ACC112 (cell line): Measurements from ENCODE around the gene LIF.

Experiments used
- H2AFZ ChIP-seq: fragments of 200-600 bp; sonication (generic); one replicate; pipeline ENCODE4 v1.6.0; 2017; ENCODE audit warnings: antibody characterized with exemption, low read length; ENCODE audit not compliant: unreplicated experiment
- H3K27ac ChIP-seq: fragments of 200-600 bp; sonication (generic); 2 replicates; pipeline ENCODE4 v1.5.1; 2014; ENCODE audit warnings: low read depth, mild to moderate bottlenecking, antibody characterized with exemption, low read length, moderate library complexity
- H3K27me3 ChIP-seq: fragments of 200-600 bp; sonication (generic); 2 replicates; pipeline ENCODE4 v1.6.1; 2014; ENCODE audit warnings: mild to moderate bottlenecking, antibody characterized with exemption, low read length, moderate library complexity, mixed read lengths; ENCODE audit not compliant: insufficient read depth
- H3K36me3 ChIP-seq: fragments of 200-600 bp; sonication (generic); 2 replicates; pipeline ENCODE4 v1.6.1; 2016; ENCODE audit warnings: mild to moderate bottlenecking, antibody characterized with exemption, low read length, moderate library complexity, mixed read lengths; ENCODE audit not compliant: insufficient read depth
- H3K4me1 ChIP-seq: fragments of 200-600 bp; sonication (generic); one replicate; pipeline ENCODE4 v1.6.1; 2016; ENCODE audit warnings: low read length, mixed read lengths; ENCODE audit not compliant: insufficient read depth, unreplicated experiment, control insufficient read depth
- H3K4me3 ChIP-seq: fragments of 200-600 bp; sonication (generic); 2 replicates; pipeline ENCODE4 v1.5.1; 2014; ENCODE audit warnings: mild to moderate bottlenecking, low read depth, low read length
- H3K79me2 ChIP-seq: fragments of 200-600 bp; sonication (generic); one replicate; pipeline ENCODE4 v1.6.0; 2016; ENCODE audit warnings: low read length; ENCODE audit not compliant: control insufficient read depth, unreplicated experiment, insufficient read depth

Gene LIF

GRCh38 chr22:30272781-30273601 is 26.4 kb upstream of the LIF start:
- Histone ChIP-seq H3K4me1 (peaks cover 7% of the 10 kb centered on the region), H3K36me3 (no peaks in the 10 kb centered on the region), H3K27me3 (no peaks in the 10 kb centered on the region), H2AFZ (no peak overlapping the region), H3K79me2 (no peaks in the 10 kb centered on the region), H3K27ac (no peak overlapping the region), H3K4me3 (no peak overlapping the region)

GRCh38 chr22:30270832-30271231 is 24.3 kb upstream of the LIF start:
- no peaks in the 10 kb centered on the region for H3K36me3 ChIP-seq
- no peaks in the 10 kb centered on the region for H3K4me1 ChIP-seq
- no peaks in the 10 kb centered on the region for H3K27me3 ChIP-seq
- H3K4me3 ChIP-seq: no peak overlapping the region
- no peak overlapping the region for H2AFZ ChIP-seq
- H3K27ac ChIP-seq: no peak overlapping the region
- H3K79me2 ChIP-seq: no peaks in the 10 kb centered on the region

- no peaks in the 10 kb centered on the region for H3K79me2 ChIP-seq
- no peak overlapping the region for H2AFZ ChIP-seq
- no peaks in the 10 kb centered on the region for H3K36me3 ChIP-seq
- H3K4me1 ChIP-seq: no peaks in the 10 kb centered on the region
- H3K27me3 ChIP-seq: no peaks in the 10 kb centered on the region
- H3K27ac ChIP-seq: no peak overlapping the region
- no peak overlapping the region for H3K4me3 ChIP-seq
Observed at GRCh38 chr22:30268331-30268730, 21.8 kb upstream of the LIF start.

- Histone ChIP-seq H3K4me1 (no peaks in the 10 kb centered on the region), H3K27ac (no peak overlapping the region), H3K4me3 (no peak overlapping the region), H3K27me3 (no peaks in the 10 kb centered on the region), H2AFZ (no peak overlapping the region), H3K79me2 (no peaks in the 10 kb centered on the region), H3K36me3 (no peaks in the 10 kb centered on the region)
Observed at GRCh38 chr22:30267382-30268302, 21.1 kb upstream of the LIF start.

GRCh38 chr22:30266445-30267381 is 20.2 kb upstream of the LIF start, which contains the start of gene OSM:
OSM (minus strand) TSS chr22:30266851; CDS start chr22:30266799, 52 bp downstream.
- no peaks in the 10 kb centered on the region for H3K79me2 ChIP-seq
- no peaks in the 10 kb centered on the region for H3K36me3 ChIP-seq
- no peak within 1 kb of the TSS for H3K4me3 ChIP-seq
- no peaks in the 10 kb centered on the region for H3K4me1 ChIP-seq
- H3K27ac ChIP-seq: no peak within 1 kb of the TSS
- H3K27me3 ChIP-seq: no peaks in the 10 kb centered on the region
- H2AFZ ChIP-seq: no peak within 1 kb of the TSS

- no peak overlapping the region for H3K27ac ChIP-seq
- no peak overlapping the region for H3K4me3 ChIP-seq
- no peaks in the 10 kb centered on the region for H3K79me2 ChIP-seq
- H3K36me3 ChIP-seq: no peaks in the 10 kb centered on the region
- no peaks in the 10 kb centered on the region for H3K4me1 ChIP-seq
- H2AFZ ChIP-seq: no peak overlapping the region
- no peaks in the 10 kb centered on the region for H3K27me3 ChIP-seq
Observed at GRCh38 chr22:30265823-30266444, 19.4 kb upstream of the LIF start.

GRCh38 chr22:30265131-30265720 is 18.7 kb upstream of the LIF start:
- Histone ChIP-seq H3K79me2 (no peaks in the 10 kb centered on the region), H3K27me3 (no peaks in the 10 kb centered on the region), H3K36me3 (no peaks in the 10 kb centered on the region), H3K27ac (no peak overlapping the region), H3K4me3 (no peak overlapping the region), H2AFZ (no peak overlapping the region), H3K4me1 (no peaks in the 10 kb centered on the region)

GRCh38 chr22:30263883-30264282 is 17.3 kb upstream of the LIF start:
- no peak overlapping the region for H3K27ac ChIP-seq
- no peaks in the 10 kb centered on the region for H3K79me2 ChIP-seq
- no peaks in the 10 kb centered on the region for H3K4me1 ChIP-seq
- no peak overlapping the region for H3K4me3 ChIP-seq
- no peak overlapping the region for H2AFZ ChIP-seq
- H3K36me3 ChIP-seq: no peaks in the 10 kb centered on the region
- H3K27me3 ChIP-seq: no peaks in the 10 kb centered on the region

GRCh38 chr22:30262917-30263741 is 16.6 kb upstream of the LIF start:
- Histone ChIP-seq H3K36me3 (no peaks in the 10 kb centered on the region), H3K79me2 (no peaks in the 10 kb centered on the region), H3K4me3 (peak overlapping the region; percentile 67; the same call in 1 of the 2 replicates), H2AFZ (no peak overlapping the region), H3K27me3 (no peaks in the 10 kb centered on the region), H3K27ac (no peak overlapping the region), H3K4me1 (no peaks in the 10 kb centered on the region)
